ENCODE data around the gene HPSE2. TPM values are rescaled to one million over a fixed set of nuclear protein-coding genes. Genes with fewer than 3 reads are reported as not detected.

HPSE2 gene
- total RNA-seq, 1 experiment from 2014 or later, result 0.20 TPM

DNA sequence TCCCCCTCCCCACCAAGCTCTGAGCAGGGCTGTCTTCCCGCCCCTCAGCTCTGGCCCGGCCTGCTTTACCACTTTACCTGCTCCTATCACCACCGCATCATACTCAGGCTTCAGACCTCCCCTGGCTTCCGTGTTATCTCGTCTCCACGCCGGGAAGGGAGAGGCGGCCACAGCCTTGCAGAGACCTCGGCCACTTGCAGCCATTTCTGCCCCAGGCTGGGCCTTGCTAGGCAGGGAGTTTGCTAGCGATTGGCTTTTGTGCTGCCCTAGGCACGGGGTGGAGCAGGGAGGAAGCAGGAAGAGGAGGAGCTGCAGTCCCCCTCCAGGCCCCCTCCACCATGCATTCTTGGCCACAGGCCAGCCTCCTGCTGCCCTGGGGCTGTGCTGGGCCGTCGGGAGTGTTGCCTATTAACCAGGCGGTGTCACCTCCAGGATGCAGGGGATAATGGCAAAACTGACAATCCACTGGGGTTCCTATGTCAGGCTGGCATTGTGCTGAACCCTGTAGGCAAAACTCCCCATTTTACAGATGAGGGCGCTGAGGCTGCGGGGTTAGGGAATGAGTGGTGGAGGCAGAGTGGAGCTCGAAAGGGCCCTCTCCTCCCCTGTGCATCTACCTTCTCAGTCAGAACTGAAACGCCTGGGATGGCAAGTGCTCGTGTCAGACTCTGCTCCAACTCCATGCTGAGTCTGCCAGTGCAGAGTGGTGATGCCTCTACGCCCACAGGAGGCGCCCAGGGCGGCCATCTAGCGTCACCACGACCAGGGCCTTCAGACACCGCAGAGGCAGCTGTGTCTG is 820.5 kb downstream of the HPSE2 start, which contains the start of gene PYROXD2:
PYROXD2 (minus strand) TSS at position 251 of the 799 bp plus-strand sequence; CDS start at position 204, 47 bp downstream.
- H4K8ac ChIP-seq (replicated peaks; ENCODE audit: insufficient read length, low read depth, low read length), result no peak within 1 kb of the TSS
- H3K27ac ChIP-seq (ENCODE audit: insufficient read length, low read depth, low read length), result no peak within 1 kb of the TSS
- no peak within 1 kb of the TSS for H3K4ac ChIP-seq (ENCODE audit: low read depth, low read length)
- no peaks in the 10 kb centered on the region for H4K20me1 ChIP-seq (ENCODE audit: control insufficient read depth, insufficient read depth, insufficient read length)
- no peak within 1 kb of the TSS for H2AFZ ChIP-seq (ENCODE audit: low read length)
- H3K23me2 ChIP-seq (ENCODE audit: insufficient read length, low read depth, low read length, poor library complexity, severe bottlenecking), result peaks cover 7% of the 10 kb centered on the region
- H3T11ph ChIP-seq (ENCODE audit: low read length), result no peak within 1 kb of the TSS
- no peak within 1 kb of the TSS for H2BK15ac ChIP-seq (ENCODE audit: low read depth, low read length)
- Mint-ChIP-seq H3K27ac (peak within 1 kb of the TSS; percentile 65 to 98 (median 91); a peak in 6 of 7 replicates), H3K4me1 (peaks cover 15% of the 10 kb centered on the region in 2 experiments), H3K27me3 (ENCODE audit: low read depth) (no peaks in the 10 kb centered on the region; the same call in 1 of the 2 replicates), H3K9me3 (no peaks in the 10 kb centered on the region), H3K4me3 (peak within 1 kb of the TSS; percentile 77 to 83), H3K36me3 (ENCODE audit: insufficient read depth in 1 of 3, low read depth in 3 of 3) (peaks cover 0 to 8% (median 4%) of the 10 kb centered on the region in 3 experiments; a peak in 3 of 7 replicates)
- no peaks in the 10 kb centered on the region for H3K27me3 ChIP-seq (ENCODE audit: insufficient read depth, low read length)
- H3K4me1 ChIP-seq (ENCODE audit: insufficient read depth, low read length), result peaks cover 6% of the 10 kb centered on the region; the same call in 1 of the 2 replicates
- H2BK120ac ChIP-seq (ENCODE audit: low read depth, low read length, poor library complexity, severe bottlenecking), result no peak within 1 kb of the TSS
- no peak within 1 kb of the TSS for H2BK12ac ChIP-seq (ENCODE audit: insufficient read length, low read depth, low read length)
- peak; percentile 94 for DNase-seq
- TF ChIP-seq, protein P1, sequence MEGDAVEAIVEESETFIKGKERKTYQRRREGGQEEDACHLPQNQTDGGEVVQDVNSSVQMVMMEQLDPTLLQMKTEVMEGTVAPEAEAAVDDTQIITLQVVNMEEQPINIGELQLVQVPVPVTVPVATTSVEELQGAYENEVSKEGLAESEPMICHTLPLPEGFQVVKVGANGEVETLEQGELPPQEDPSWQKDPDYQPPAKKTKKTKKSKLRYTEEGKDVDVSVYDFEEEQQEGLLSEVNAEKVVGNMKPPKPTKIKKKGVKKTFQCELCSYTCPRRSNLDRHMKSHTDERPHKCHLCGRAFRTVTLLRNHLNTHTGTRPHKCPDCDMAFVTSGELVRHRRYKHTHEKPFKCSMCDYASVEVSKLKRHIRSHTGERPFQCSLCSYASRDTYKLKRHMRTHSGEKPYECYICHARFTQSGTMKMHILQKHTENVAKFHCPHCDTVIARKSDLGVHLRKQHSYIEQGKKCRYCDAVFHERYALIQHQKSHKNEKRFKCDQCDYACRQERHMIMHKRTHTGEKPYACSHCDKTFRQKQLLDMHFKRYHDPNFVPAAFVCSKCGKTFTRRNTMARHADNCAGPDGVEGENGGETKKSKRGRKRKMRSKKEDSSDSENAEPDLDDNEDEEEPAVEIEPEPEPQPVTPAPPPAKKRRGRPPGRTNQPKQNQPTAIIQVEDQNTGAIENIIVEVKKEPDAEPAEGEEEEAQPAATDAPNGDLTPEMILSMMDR (conservative IDR thresholded peaks at IDR 0.05), result no peak
- H3K79me2 ChIP-seq (ENCODE audit: insufficient read depth, low read length), result no peaks in the 10 kb centered on the region
- H4K91ac ChIP-seq (ENCODE audit: insufficient read length, low read depth, low read length), result no peak within 1 kb of the TSS
- H3K18ac ChIP-seq (ENCODE audit: insufficient read length, low read depth, low read length), result peak within 1 kb of the TSS; percentile 49
- no peak within 1 kb of the TSS for H4K5ac ChIP-seq (ENCODE audit: insufficient read length, low read depth, low read length)
- H3K56ac ChIP-seq (ENCODE audit: insufficient read length, low read depth, low read length), result no peak within 1 kb of the TSS
- no peaks in the 10 kb centered on the region for H3K9me3 ChIP-seq (ENCODE audit: control insufficient read depth, low read depth, low read length)
- no peak within 1 kb of the TSS for H2BK20ac ChIP-seq (ENCODE audit: low read depth, low read length, poor library complexity, severe bottlenecking)
- no peak within 1 kb of the TSS for H3K23ac ChIP-seq (ENCODE audit: insufficient read length, low read depth, low read length)
- H2AK5ac ChIP-seq (ENCODE audit: insufficient read length, low read length), result no peak within 1 kb of the TSS
- no CpG with 5 or more reads among the region's 25 CpGs for WGBS (ENCODE audit: extremely low coverage, insufficient read length, low lambda C conversion rate)
- no peak within 1 kb of the TSS for H2BK5ac ChIP-seq (ENCODE audit: insufficient read length, low read length)
- H3K79me1 ChIP-seq (ENCODE audit: insufficient read depth, low read depth, low read length, poor library complexity, severe bottlenecking), result no peaks in the 10 kb centered on the region
- peak within 1 kb of the TSS; percentile 53 for H3K9ac ChIP-seq (ENCODE audit: extremely low read depth, insufficient read length, low read length)
- peak within 1 kb of the TSS; percentile 87 for H3K14ac ChIP-seq (ENCODE audit: insufficient read depth, low read length)
- H3K4me2 ChIP-seq (ENCODE audit: insufficient read depth, insufficient read length, low read length), result peak within 1 kb of the TSS; percentile 49
